Hepatocyte (in vitro differentiated cells): Measurements from ENCODE around the gene LGR4. TPM values are rescaled to one million over a fixed set of nuclear protein-coding genes. Genes with fewer than 3 reads are reported as not detected.

ENCODE experiments used
- DNase-seq: peaks from one replicate; pipeline ENCODE4 v3.0.0-alpha.2; 2016; ENCODE audit warnings: low spot score
- H2AFZ ChIP-seq: fragments of 200-600 bp; sonication (generic); 2 replicates; pipeline ENCODE4 v1.6.0; 2016; ENCODE audit warnings: antibody characterized with exemption, mild to moderate bottlenecking
- H3K27ac ChIP-seq: fragments of 200-600 bp; sonication (generic); 2 replicates; pipeline ENCODE4 v1.5.1; 2016; ENCODE audit warnings: mild to moderate bottlenecking
- H3K27me3 ChIP-seq: fragments of 200-600 bp; sonication (generic); 2 replicates; pipeline ENCODE4 v1.6.1; 2016
- H3K36me3 ChIP-seq: fragments of 200-600 bp; sonication (generic); replicated peaks from 2 replicates; pipeline ENCODE4 v1.5.1; 2016; ENCODE audit warnings: low read depth; ENCODE audit not compliant: insufficient read depth
- H3K4me1 ChIP-seq: fragments of 200-600 bp; sonication (generic); 2 replicates; pipeline ENCODE4 v1.5.1; 2016; ENCODE audit warnings: mild to moderate bottlenecking, moderate library complexity; ENCODE audit not compliant: insufficient read depth
- H3K4me2 ChIP-seq: fragments of 200-600 bp; sonication (generic); 2 replicates; pipeline ENCODE4 v1.6.0; 2016
- H3K4me3 ChIP-seq: fragments of 200-600 bp; sonication (generic); 2 replicates; pipeline ENCODE4 v1.5.1; 2016; ENCODE audit warnings: mild to moderate bottlenecking
- H3K79me2 ChIP-seq: fragments of 200-600 bp; sonication (generic); 2 replicates; pipeline ENCODE4 v1.6.0; 2017; ENCODE audit warnings: mild to moderate bottlenecking
- H3K9me2 ChIP-seq: fragments of 200-600 bp; sonication (generic); replicated peaks from 2 replicates; pipeline ENCODE4 v1.6.0; 2017; ENCODE audit warnings: mild to moderate bottlenecking; ENCODE audit not compliant: insufficient read depth
- H3K9me3 ChIP-seq: fragments of 200-600 bp; sonication (generic); 2 replicates; pipeline ENCODE4 v1.5.1; 2016; ENCODE audit warnings: low read depth, mild to moderate bottlenecking
- H4K20me1 ChIP-seq: fragments of 200-600 bp; sonication (generic); 2 replicates; pipeline ENCODE4 v1.6.0; 2016; ENCODE audit warnings: mild to moderate bottlenecking; ENCODE audit not compliant: insufficient read depth, poor library complexity, severe bottlenecking
- EZH2 ChIP-seq: fragments of 200-600 bp; sonication (generic); IDR thresholded peaks from 2 replicates; pipeline ENCODE4 v1.6.1; 2016; ENCODE audit warnings: antibody characterized with exemption, mild to moderate bottlenecking, borderline replicate concordance
- EZH2phosphoT487 ChIP-seq: fragments of 200-600 bp; sonication (generic); IDR thresholded peaks from one replicate; pipeline ENCODE4 v1.6.1; 2018; ENCODE audit warnings: antibody characterized with exemption, mild to moderate bottlenecking, low read depth, moderate library complexity; ENCODE audit not compliant: unreplicated experiment, severe bottlenecking
- WGBS: methylation state at CpG from one replicate; pipeline ENCODE4 v1.1.6; 2016; ENCODE audit warnings: low lambda C conversion rate; ENCODE audit errors: missing lambda C conversion rate; 5-methylcytosine and 5-hydroxymethylcytosine counted together
- polyA plus RNA-seq: library from polyadenylated mRNA; unstranded; fragments of >200 nt; fragmentation: Nextera tagmentation; extraction: Ambion mirVana; gene quantifications from 2 replicates; pipeline ENCODE4 v1.2.1, GENCODE V29; 2016
- total RNA-seq: library from RNA; depleted of rRNA; stranded (reverse); fragments of >200 nt; gene quantifications from 2 replicates; pipeline ENCODE4 v1.2.3, GENCODE V29; 2014
- TF ChIP-seq, protein P1 (sequence below): fragments of 200-600 bp; sonication (generic); IDR thresholded peaks from 2 replicates; pipeline ENCODE4 v1.5.1; 2016; ENCODE audit warnings: antibody characterized with exemption, mild to moderate bottlenecking; ENCODE audit not compliant: poor library complexity

Gene LGR4
- total and polyA plus RNA-seq, 2 experiments from 2014 or later: 27.2 to 115 TPM

GRCh38 chr11:27412192-27412691, 60.3 kb downstream of the LGR4 start:
- H3K36me3 ChIP-seq: no peaks in the 10 kb centered on the region
- no peaks in the 10 kb centered on the region for H3K4me1 ChIP-seq
- no peak overlapping the region for H2AFZ ChIP-seq
- no peaks in the 10 kb centered on the region for H3K9me3 ChIP-seq
- H3K27me3 ChIP-seq: no peaks in the 10 kb centered on the region
- no peak overlapping the region for H3K4me2 ChIP-seq
- TF ChIP-seq EZH2phosphoT487: no peak
- TF ChIP-seq, protein P1, sequence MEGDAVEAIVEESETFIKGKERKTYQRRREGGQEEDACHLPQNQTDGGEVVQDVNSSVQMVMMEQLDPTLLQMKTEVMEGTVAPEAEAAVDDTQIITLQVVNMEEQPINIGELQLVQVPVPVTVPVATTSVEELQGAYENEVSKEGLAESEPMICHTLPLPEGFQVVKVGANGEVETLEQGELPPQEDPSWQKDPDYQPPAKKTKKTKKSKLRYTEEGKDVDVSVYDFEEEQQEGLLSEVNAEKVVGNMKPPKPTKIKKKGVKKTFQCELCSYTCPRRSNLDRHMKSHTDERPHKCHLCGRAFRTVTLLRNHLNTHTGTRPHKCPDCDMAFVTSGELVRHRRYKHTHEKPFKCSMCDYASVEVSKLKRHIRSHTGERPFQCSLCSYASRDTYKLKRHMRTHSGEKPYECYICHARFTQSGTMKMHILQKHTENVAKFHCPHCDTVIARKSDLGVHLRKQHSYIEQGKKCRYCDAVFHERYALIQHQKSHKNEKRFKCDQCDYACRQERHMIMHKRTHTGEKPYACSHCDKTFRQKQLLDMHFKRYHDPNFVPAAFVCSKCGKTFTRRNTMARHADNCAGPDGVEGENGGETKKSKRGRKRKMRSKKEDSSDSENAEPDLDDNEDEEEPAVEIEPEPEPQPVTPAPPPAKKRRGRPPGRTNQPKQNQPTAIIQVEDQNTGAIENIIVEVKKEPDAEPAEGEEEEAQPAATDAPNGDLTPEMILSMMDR: no peak
- TF ChIP-seq EZH2: no peak
- no peak overlapping the region for H3K4me3 ChIP-seq
- DNase-seq: no peak
- no peak overlapping the region for H3K27ac ChIP-seq
- peaks cover 98% of the 10 kb centered on the region for H3K79me2 ChIP-seq
- H3K9me2 ChIP-seq: no peaks in the 10 kb centered on the region
- H4K20me1 ChIP-seq: peaks cover 6% of the 10 kb centered on the region

- Histone ChIP-seq H3K4me1 (no peaks in the 10 kb centered on the region), H3K9me2 (no peaks in the 10 kb centered on the region), H3K9me3 (no peaks in the 10 kb centered on the region), H2AFZ (no peak overlapping the region), H3K27ac (no peak overlapping the region), H3K36me3 (no peaks in the 10 kb centered on the region), H3K4me2 (no peak overlapping the region), H3K4me3 (no peak overlapping the region), H3K27me3 (no peaks in the 10 kb centered on the region), H3K79me2 (peaks cover 98% of the 10 kb centered on the region), H4K20me1 (peaks cover 4% of the 10 kb centered on the region)
- no peak for DNase-seq
- TF ChIP-seq EZH2phosphoT487: no peak
- TF ChIP-seq EZH2: no peak
- TF ChIP-seq, protein P1: no peak
These were observed 61.3 kb downstream of the LGR4 start for GRCh38 chr11:27411328-27411727.

DNA sequence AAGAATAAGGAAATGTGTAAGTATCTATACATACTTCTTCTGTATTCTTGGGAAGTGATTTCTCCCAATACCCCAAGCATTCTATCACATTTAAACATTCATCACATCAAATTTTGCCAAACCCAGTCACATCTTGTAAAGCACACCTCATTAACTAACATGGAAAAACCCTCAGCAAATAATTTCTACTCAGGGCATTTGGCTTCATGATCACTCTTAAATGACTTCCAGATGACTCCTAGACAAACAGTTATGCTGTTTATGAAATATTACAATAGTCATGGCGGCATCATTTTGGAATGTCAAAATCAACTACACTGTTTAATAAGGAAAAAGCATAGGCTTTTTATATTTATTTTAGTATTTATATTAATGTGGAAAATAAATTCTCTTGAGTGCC, 62.3 kb downstream of the LGR4 start:
- H3K9me3 ChIP-seq: no peaks in the 10 kb centered on the region
- no peak for DNase-seq
- no peaks in the 10 kb centered on the region for H3K4me1 ChIP-seq
- no peaks in the 10 kb centered on the region for H3K9me2 ChIP-seq
- TF ChIP-seq, protein P1: no peak
- H3K79me2 ChIP-seq: peaks cover 98% of the 10 kb centered on the region
- no peaks in the 10 kb centered on the region for H3K36me3 ChIP-seq
- no peaks in the 10 kb centered on the region for H4K20me1 ChIP-seq
- 82% methylated on average over 1 of the region's 1 CpG for WGBS
- no peak overlapping the region for H2AFZ ChIP-seq
- H3K27ac ChIP-seq: no peak overlapping the region
- H3K4me3 ChIP-seq: no peak overlapping the region
- no peak overlapping the region for H3K4me2 ChIP-seq
- no peaks in the 10 kb centered on the region for H3K27me3 ChIP-seq

- peaks cover 97% of the 10 kb centered on the region for H3K79me2 ChIP-seq
These were observed 62.8 kb downstream of the LGR4 start for GRCh38 chr11:27409742-27410141.

More at GRCh38 chr11:27409742-27410141, 62.8 kb downstream of the LGR4 start:
- H3K27me3 ChIP-seq: no peaks in the 10 kb centered on the region
- H4K20me1 ChIP-seq: no peaks in the 10 kb centered on the region
- no peaks in the 10 kb centered on the region for H3K9me2 ChIP-seq
- 79% methylated on average over 2 of the region's 2 CpGs for WGBS
- no peaks in the 10 kb centered on the region for H3K4me1 ChIP-seq
- no peak for DNase-seq
- H2AFZ ChIP-seq: no peak overlapping the region
- no peak overlapping the region for H3K4me2 ChIP-seq
- H3K9me3 ChIP-seq: no peaks in the 10 kb centered on the region
- H3K27ac ChIP-seq: no peak overlapping the region
- TF ChIP-seq EZH2: no peak
- no peak for TF ChIP-seq EZH2phosphoT487
- TF ChIP-seq, protein P1: no peak
- H3K36me3 ChIP-seq: no peaks in the 10 kb centered on the region
- H3K4me3 ChIP-seq: no peak overlapping the region
